OCI-LY1 (cell line): Measurements from ENCODE around the gene DCBLD2.

Experiments used
- EZH2 ChIP-seq: fragments of 200-600 bp; sonication (generic), shearing (Covaris generic); IDR thresholded peaks from 2 replicates; pipeline ENCODE4 v1.8.0; 2017; ENCODE audit warnings: borderline replicate concordance, mixed run types, mild to moderate bottlenecking, antibody characterized with exemption, low read length, moderate library complexity, mixed read lengths
- TF ChIP-seq, protein P1 (sequence below): fragments of 200-600 bp; sonication (generic), shearing (Covaris generic); IDR thresholded peaks from 2 replicates; pipeline ENCODE4 v1.5.1; 2017; ENCODE audit warnings: mild to moderate bottlenecking, antibody characterized with exemption, low read length, moderate library complexity, mixed read lengths

DNA sequence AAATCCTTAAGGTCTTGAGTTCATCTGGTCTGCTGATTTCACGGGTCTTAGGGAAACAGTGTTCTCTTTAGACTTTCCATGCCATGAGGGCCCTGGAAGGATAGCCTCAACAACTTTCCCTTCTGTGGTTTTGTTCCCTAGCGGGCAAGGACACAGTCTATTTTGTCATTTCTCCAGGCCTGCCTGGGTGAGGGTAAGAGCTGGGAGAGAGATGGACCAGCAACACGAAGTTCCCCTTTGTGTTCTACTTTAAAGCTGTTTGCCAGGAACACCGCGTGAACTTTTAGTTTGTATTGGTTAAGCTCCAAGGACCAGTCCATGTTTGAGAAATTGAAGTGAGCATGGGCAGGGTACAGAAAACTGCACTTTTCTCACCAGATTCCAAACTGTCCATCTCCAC, 117.5 kb downstream of the DCBLD2 start:
- TF ChIP-seq EZH2: no peak
- TF ChIP-seq, protein P1, sequence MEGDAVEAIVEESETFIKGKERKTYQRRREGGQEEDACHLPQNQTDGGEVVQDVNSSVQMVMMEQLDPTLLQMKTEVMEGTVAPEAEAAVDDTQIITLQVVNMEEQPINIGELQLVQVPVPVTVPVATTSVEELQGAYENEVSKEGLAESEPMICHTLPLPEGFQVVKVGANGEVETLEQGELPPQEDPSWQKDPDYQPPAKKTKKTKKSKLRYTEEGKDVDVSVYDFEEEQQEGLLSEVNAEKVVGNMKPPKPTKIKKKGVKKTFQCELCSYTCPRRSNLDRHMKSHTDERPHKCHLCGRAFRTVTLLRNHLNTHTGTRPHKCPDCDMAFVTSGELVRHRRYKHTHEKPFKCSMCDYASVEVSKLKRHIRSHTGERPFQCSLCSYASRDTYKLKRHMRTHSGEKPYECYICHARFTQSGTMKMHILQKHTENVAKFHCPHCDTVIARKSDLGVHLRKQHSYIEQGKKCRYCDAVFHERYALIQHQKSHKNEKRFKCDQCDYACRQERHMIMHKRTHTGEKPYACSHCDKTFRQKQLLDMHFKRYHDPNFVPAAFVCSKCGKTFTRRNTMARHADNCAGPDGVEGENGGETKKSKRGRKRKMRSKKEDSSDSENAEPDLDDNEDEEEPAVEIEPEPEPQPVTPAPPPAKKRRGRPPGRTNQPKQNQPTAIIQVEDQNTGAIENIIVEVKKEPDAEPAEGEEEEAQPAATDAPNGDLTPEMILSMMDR: no peak
